Thyroid gland (tissue), 4 donors: Measurements from ENCODE around the gene NPFF. TPM values are rescaled to one million over a fixed set of nuclear protein-coding genes. Genes with fewer than 3 reads are reported as not detected.

Experiments
- DNase-seq, 2 donors: peaks; one replicate each; pipeline ENCODE4 v3.0.0-alpha.2; 2019
- H3K27ac ChIP-seq, 3 donors: fragments of 200-600 bp; sonication (generic); 1 replicate in 2 of 3; 2 replicates in 1 of 3; pipeline ENCODE4 v1.5.1; 2016 to 2019; ENCODE audit warnings: mild to moderate bottlenecking in 1 of 3, moderate library complexity in 1 of 3
- H3K27me3 ChIP-seq: fragments of 200-600 bp; sonication (generic); one replicate; pipeline ENCODE4 v1.5.1; 2019
- H3K36me3 ChIP-seq, 2 donors: fragments of 200-600 bp; sonication (generic); one replicate each; pipeline ENCODE4 v1.5.1; 2016 to 2019
- H3K4me1 ChIP-seq, 2 donors: fragments of 200-600 bp; sonication (generic); one replicate each; pipeline ENCODE4 v1.5.1; 2017 to 2019
- H3K4me3 ChIP-seq, 3 donors: fragments of 200-600 bp; sonication (generic); replicated peaks in 1 of 3; 1 replicate in 2 of 3; 2 replicates in 1 of 3; pipeline ENCODE4 v1.5.1; 2016; ENCODE audit warnings: mild to moderate bottlenecking in 1 of 3
- H3K9me3 ChIP-seq: fragments of 200-600 bp; sonication (generic); one replicate; pipeline ENCODE4 v1.5.1; 2017
- CTCF ChIP-seq, 6 experiments: fragments of 200-600 bp in 3 of 6; fragments of 450-650 bp in 3 of 6; sonication (generic) in 3 of 6; IDR thresholded peaks; one replicate each; pipeline ENCODE4 v1.5.1; 2016 to 2019; ENCODE audit warnings: antibody characterized with exemption in 6 of 6, mild to moderate bottlenecking in 2 of 6, inconsistent platforms in 1 of 6, moderate library complexity in 1 of 6
- POLR2A ChIP-seq, 2 donors: fragments of 450-650 bp; IDR thresholded peaks; one replicate each; pipeline ENCODE4 v1.6.1; 2017; ENCODE audit warnings: antibody characterized with exemption in 2 of 2, mild to moderate bottlenecking in 2 of 2, moderate library complexity in 1 of 2
- WGBS, 2 donors: methylation state at CpG; one replicate each; pipeline ENCODE4 v1.1.5; 2017; 5-methylcytosine and 5-hydroxymethylcytosine counted together
- intact Hi-C: fragments of 100-400 bp; cut with DNase I; formaldehyde crosslinking; loops from one replicate; pipeline ENCODE4 v1.15.1; 2023
- total RNA-seq, 4 donors: library from RNA; depleted of rRNA; stranded (reverse); fragments of >200 nt; gene quantifications; one replicate each; pipeline ENCODE4 v1.2.3, GENCODE V29; 2016

NPFF gene
- total RNA-seq, 4 donors from 2014 or later, result not detected

- no peak overlapping the region for H3K4me3 ChIP-seq
- WGBS, 2 donors, result 50 to 60% methylated on average over 6 of the region's 6 CpGs
- no peaks in the 10 kb centered on the region for H3K27me3 ChIP-seq
- peaks cover 26 to 28% of the 10 kb centered on the region in 2 donors for H3K4me1 ChIP-seq
- peaks cover 12 to 39% of the 10 kb centered on the region in 2 donors for H3K36me3 ChIP-seq
- intact Hi-C loops, result no loop called here
- no peaks in the 10 kb centered on the region for H3K9me3 ChIP-seq
- no peak for DNase-seq
- H3K27ac ChIP-seq, result peak overlapping the region; percentile 11 to 69 (median 61)
- TF ChIP-seq CTCF (IDR thresholded peaks at IDR 0.05) (no peak), POLR2A (IDR thresholded peaks at IDR 0.05) (no peak)
These were observed 7.5 kb upstream of the NPFF start for GRCh38 chr12:53514628-53515290.

DNA sequence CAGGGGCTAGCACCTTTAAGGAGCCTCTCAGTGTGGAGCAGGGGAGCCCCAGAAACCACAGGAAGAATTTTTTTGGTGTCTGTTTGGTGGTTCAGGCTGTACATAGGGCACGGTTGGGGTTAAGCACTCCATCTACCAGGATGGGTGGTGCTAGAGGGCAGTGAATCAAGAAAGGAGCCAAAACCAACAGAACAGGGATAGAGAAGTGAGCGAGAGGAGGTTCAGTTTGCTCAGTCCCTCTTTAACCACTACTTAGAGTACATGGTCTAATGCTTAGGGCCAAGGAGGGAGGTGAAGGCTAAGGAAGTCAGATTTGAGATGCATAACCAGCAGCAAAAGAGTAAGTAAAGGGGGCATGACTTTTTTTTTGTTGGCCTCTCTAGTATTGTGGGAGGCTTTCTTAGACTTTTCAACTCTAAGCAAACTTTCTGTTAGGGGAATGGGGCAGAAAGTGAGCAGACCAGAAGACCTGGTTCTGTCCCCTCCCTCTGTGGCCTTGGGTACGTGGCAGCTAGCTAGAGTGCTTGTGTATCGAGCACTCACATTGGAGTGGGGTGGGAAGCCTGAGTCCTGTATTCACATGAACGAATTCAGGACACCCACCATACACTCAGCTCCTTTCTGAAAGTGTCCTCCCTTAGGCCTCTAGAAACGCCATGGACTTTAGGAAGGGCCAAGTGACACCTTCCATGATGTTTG, 6.6 kb upstream of the NPFF start:
- TF ChIP-seq CTCF (IDR thresholded peaks at IDR 0.05), result no peak
- peak in 1 of 2 donors; percentile 66 for TF ChIP-seq POLR2A (IDR thresholded peaks at IDR 0.05)
- peak; percentile 45 to 54 for DNase-seq
- Histone ChIP-seq H3K4me1 (peaks cover 26 to 30% of the 10 kb centered on the region in 2 donors), H3K9me3 (no peaks in the 10 kb centered on the region), H3K27ac (peak overlapping the region; percentile 11 to 69 (median 61)), H3K4me3 (no peak overlapping the region), H3K27me3 (no peaks in the 10 kb centered on the region), H3K36me3 (peaks cover 12 to 30% of the 10 kb centered on the region in 2 donors)
- 29 to 41% methylated on average over 6 of the region's 6 CpGs for WGBS, 2 donors
- intact Hi-C loops, result no loop called here

DNA sequence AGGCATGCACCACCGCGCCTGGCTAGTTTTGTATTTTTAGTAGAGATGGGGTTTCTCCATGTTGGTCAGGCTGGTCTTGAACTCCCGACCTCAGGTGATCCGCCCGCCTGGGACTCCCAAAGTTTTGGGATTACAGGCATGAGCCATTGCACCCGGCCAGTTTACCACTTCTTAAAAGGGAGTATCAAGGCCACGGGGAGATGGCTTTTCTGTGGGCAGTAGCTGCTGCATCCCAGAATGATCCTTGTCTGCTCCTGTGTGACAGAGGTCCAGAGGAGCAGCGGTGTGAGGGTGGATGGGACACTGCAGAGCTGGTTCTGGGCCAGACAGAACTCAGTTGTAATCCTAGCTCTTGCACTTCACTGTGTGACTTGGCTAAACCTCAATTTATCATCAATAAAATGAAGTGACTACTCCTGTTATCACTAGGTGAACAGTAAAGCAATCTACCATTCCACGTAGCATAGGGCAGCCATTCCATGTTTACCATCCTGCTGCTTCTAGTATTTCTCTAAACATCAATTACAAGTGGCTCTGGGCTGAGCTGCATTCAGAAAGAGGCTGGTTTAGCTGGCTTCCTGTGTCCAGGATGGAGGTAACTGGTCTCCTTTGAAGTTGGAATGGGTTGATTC, 3.0 kb upstream of the NPFF start:
- H3K36me3 ChIP-seq, result peaks cover 12 to 27% of the 10 kb centered on the region in 2 donors
- H3K27me3 ChIP-seq, result no peaks in the 10 kb centered on the region
- 88 to 90% methylated on average over 9 of the region's 9 CpGs for WGBS, 2 donors
- no peak overlapping the region for H3K27ac ChIP-seq
- DNase-seq, result no peak
- no peaks in the 10 kb centered on the region for H3K9me3 ChIP-seq
- TF ChIP-seq CTCF (IDR thresholded peaks at IDR 0.05) (no peak), POLR2A (IDR thresholded peaks at IDR 0.05) (no peak)
- H3K4me3 ChIP-seq, result no peak overlapping the region
- peaks cover 22 to 33% of the 10 kb centered on the region in 2 donors for H3K4me1 ChIP-seq
- intact Hi-C loops, result no loop called here

DNA sequence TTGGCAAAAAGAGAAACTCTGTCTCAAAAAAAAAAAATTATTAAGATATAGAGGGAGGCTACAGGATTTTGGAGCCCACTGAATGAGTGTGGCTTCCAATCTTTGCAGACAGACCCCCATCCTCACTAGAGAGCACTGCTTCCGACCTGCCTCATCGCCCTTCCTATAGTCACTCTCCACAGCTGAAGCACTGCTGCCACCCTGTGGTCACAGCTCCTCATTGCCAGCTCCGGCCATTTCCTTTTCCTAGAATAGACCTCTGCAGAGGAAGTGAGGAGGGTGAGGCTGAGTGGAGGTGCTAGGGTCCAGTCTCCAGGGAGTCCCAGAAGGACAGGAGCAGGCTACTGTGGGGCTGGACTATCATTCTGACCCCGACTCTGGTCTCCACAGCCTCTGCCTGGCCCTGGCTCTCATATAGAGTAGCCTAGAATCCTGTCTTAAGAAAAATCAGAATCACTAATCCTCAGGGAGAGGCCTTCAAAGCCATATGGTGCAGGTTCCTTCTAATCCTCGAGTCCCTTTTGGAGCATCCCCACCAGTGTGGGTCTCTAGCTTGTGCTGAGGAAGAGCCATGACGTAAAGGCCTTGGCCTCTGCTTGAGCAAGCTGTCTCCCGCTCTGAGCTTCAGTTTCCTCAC, 1.4 kb upstream of the NPFF start:
- peak; percentile 82 to 86 for DNase-seq
- Histone ChIP-seq H3K4me3 (no peak overlapping the region), H3K27ac (no peak overlapping the region), H3K36me3 (peaks cover 12 to 27% of the 10 kb centered on the region in 2 donors), H3K27me3 (no peaks in the 10 kb centered on the region), H3K9me3 (no peaks in the 10 kb centered on the region), H3K4me1 (peaks cover 5 to 16% of the 10 kb centered on the region in 2 donors)
- WGBS, 2 donors, result 32 to 37% methylated on average over 7 of the region's 7 CpGs
- intact Hi-C loops, result loop anchor here (5.0 to 10.0 kb wide), 2 partner anchors 51 to 184 kb away; partner anchors contain the start of gene AAAS
- TF ChIP-seq CTCF (IDR thresholded peaks at IDR 0.05) (peak; percentile 63 to 91 (median 90)), POLR2A (IDR thresholded peaks at IDR 0.05) (no peak)
